HepG2 (cell line): ENCODE measurements around the gene ASXL1. TPM values are rescaled to one million over a fixed set of nuclear protein-coding genes. Genes with fewer than 3 reads are reported as not detected.

Experiments used
- AGO1 ChIP-seq: fragments of 200-400 bp; formaldehyde crosslinking; IDR thresholded peaks from 2 replicates; pipeline ENCODE4 v1.6.1; 2017; ENCODE audit warnings: mild to moderate bottlenecking, low read depth, low read length, moderate library complexity; ENCODE audit not compliant: poor library complexity, severe bottlenecking
- ASH2L ChIP-seq: fragments of 300-600, 200-600 bp; sonication (generic); IDR thresholded peaks from 2 replicates; pipeline ENCODE4 v1.7.0; 2017; ENCODE audit warnings: low read depth, mild to moderate bottlenecking, moderate library complexity, mixed read lengths, low read length; ENCODE audit not compliant: insufficient read length
- BRD4 ChIP-seq: sonication (generic); formaldehyde crosslinking; IDR thresholded peaks from 2 replicates; pipeline ENCODE4 v1.4.0; 2020; ENCODE audit warnings: missing genetic modification reagents
- CAMTA2 ChIP-seq: sonication (generic); formaldehyde crosslinking; IDR thresholded peaks from 2 replicates; pipeline ENCODE4 v1.4.0; 2020; ENCODE audit warnings: mild to moderate bottlenecking, missing genetic modification reagents, borderline replicate concordance
- CBX5 ChIP-seq: sonication (generic); formaldehyde crosslinking; IDR thresholded peaks from 2 replicates; pipeline ENCODE4 v1.4.0; 2020; ENCODE audit warnings: missing genetic modification reagents, borderline replicate concordance
- CEBPB ChIP-seq: IDR thresholded peaks from 2 replicates; pipeline ENCODE4 v1.6.1; 2011; ENCODE audit warnings: low read depth, low read length, improper control_type of control experiment, borderline replicate concordance
- GTF3A ChIP-seq: sonication (generic); formaldehyde crosslinking; conservative IDR thresholded peaks from 2 replicates; pipeline ENCODE4 v1.4.0; 2020; ENCODE audit warnings: mild to moderate bottlenecking, missing genetic modification reagents
- HDAC6 ChIP-seq: fragments of 200-600 bp; sonication (generic); IDR thresholded peaks from 2 replicates; pipeline ENCODE4 v1.7.0; 2017; ENCODE audit warnings: mild to moderate bottlenecking, antibody characterized with exemption, low read length, low read depth
- HNRNPUL1 ChIP-seq: fragments of 200-400 bp; formaldehyde crosslinking; IDR thresholded peaks from 2 replicates; pipeline ENCODE4 v1.6.1; 2017; ENCODE audit warnings: low read depth, mild to moderate bottlenecking, low read length, moderate library complexity
- KDM4B ChIP-seq: sonication (generic); formaldehyde crosslinking; IDR thresholded peaks from 2 replicates; pipeline ENCODE4 v1.4.0; 2020; ENCODE audit warnings: missing genetic modification reagents
- KLF15 ChIP-seq: sonication (generic); formaldehyde crosslinking; IDR thresholded peaks from 2 replicates; pipeline ENCODE4 v1.8.1; 2023; ENCODE audit warnings: borderline replicate concordance, mild to moderate bottlenecking, inconsistent platforms, missing genetic modification reagents, mixed read lengths
- MTA1 ChIP-seq: sonication (generic); formaldehyde crosslinking; IDR thresholded peaks from 2 replicates; pipeline ENCODE4 v1.4.0; 2020; ENCODE audit warnings: missing genetic modification reagents, mild to moderate bottlenecking, borderline replicate concordance
- RELA ChIP-seq: sonication (generic); formaldehyde crosslinking; IDR thresholded peaks from 2 replicates; pipeline ENCODE4 v1.4.0; 2020; ENCODE audit warnings: missing genetic modification reagents
- SALL1 ChIP-seq: sonication (generic); formaldehyde crosslinking; IDR thresholded peaks from 2 replicates; pipeline ENCODE4 v1.8.0; 2022; ENCODE audit warnings: mild to moderate bottlenecking, missing genetic modification reagents
- SETDB1 ChIP-seq: sonication (generic); formaldehyde crosslinking; IDR thresholded peaks from 2 replicates; pipeline ENCODE4 v1.5.1; 2020; ENCODE audit warnings: missing genetic modification reagents, mild to moderate bottlenecking, borderline replicate concordance
- SRSF1 ChIP-seq: fragments of 200-400 bp; formaldehyde crosslinking; optimal IDR thresholded peaks from 2 replicates; pipeline ENCODE3; 2017; ENCODE audit warnings: mild to moderate bottlenecking, low read depth, low read length, moderate library complexity
- TAF1 ChIP-seq: sonication (generic); formaldehyde crosslinking; IDR thresholded peaks from 2 replicates; pipeline ENCODE4 v1.4.0; 2020; ENCODE audit warnings: missing genetic modification reagents
- TBP ChIP-seq: sonication (generic); formaldehyde crosslinking; IDR thresholded peaks from 2 replicates; pipeline ENCODE4 v1.5.0; 2020; ENCODE audit warnings: missing genetic modification reagents
- TMF1 ChIP-seq: sonication (generic); formaldehyde crosslinking; IDR thresholded peaks from 2 replicates; pipeline ENCODE4 v1.8.1; 2022; ENCODE audit warnings: low read depth, missing genetic modification reagents
- ZNF317 ChIP-seq: sonication (generic); formaldehyde crosslinking; IDR thresholded peaks from 2 replicates; pipeline ENCODE4 v1.5.0; 2020; ENCODE audit warnings: mild to moderate bottlenecking, missing genetic modification reagents
- ZNF350 ChIP-seq: sonication (generic); formaldehyde crosslinking; IDR thresholded peaks from 2 replicates; pipeline ENCODE4 v1.4.0; 2020; ENCODE audit warnings: mild to moderate bottlenecking, low read depth, missing genetic modification reagents, borderline replicate concordance
- ZNF589 ChIP-seq: sonication (generic); formaldehyde crosslinking; conservative IDR thresholded peaks from 2 replicates; pipeline ENCODE4 v1.8.0; 2022; ENCODE audit warnings: mild to moderate bottlenecking, moderate library complexity, missing genetic modification reagents
- ZNF768 ChIP-seq: sonication (generic); formaldehyde crosslinking; IDR thresholded peaks from 2 replicates; pipeline ENCODE4 v1.4.0; 2020; ENCODE audit warnings: missing genetic modification reagents
- ZNF782 ChIP-seq: sonication (generic); formaldehyde crosslinking; IDR thresholded peaks from 2 replicates; pipeline ENCODE4 v1.4.0; 2020; ENCODE audit warnings: missing genetic modification reagents, mild to moderate bottlenecking, borderline replicate concordance
- polyA plus RNA-seq, 8 experiments: library from polyadenylated mRNA; depleted of rRNA in 3 of 8; stranded (reverse) in 7 of 8; unstranded in 1 of 8; fragments of >200 nt; fragmentation: Illumina TruSeq in 4 of 8; extraction: Trizol in 4 of 8; gene quantifications; 2 replicates each; pipeline versions ENCODE4 v1.2.1 to v1.2.3, GENCODE V29; 2011 to 2016; ENCODE audit warnings: low read depth in 4 of 8, missing spikeins in 1 of 8, mixed read lengths in 1 of 8; ENCODE audit not compliant: insufficient read depth in 1 of 8
- total RNA-seq, 5 experiments: library from RNA; depleted of rRNA; stranded (reverse); fragments of >200 nt; fragmentation: Illumina TruSeq; extraction: Trizol; gene quantifications; 2 replicates each; pipeline ENCODE4 v1.2.3, GENCODE V29; 2016; ENCODE audit warnings: low read depth in 1 of 5
- TF ChIP-seq, protein P1 (sequence below): sonication (generic); formaldehyde crosslinking; IDR thresholded peaks from 2 replicates; pipeline ENCODE4 v1.4.0; 2020; ENCODE audit warnings: missing genetic modification reagents, borderline replicate concordance
- TF ChIP-seq, protein P2 (sequence below): IDR thresholded peaks from 2 replicates; pipeline ENCODE4 v1.6.1; 2016; ENCODE audit warnings: mild to moderate bottlenecking, missing biosample characterization, missing genetic modification reagents
- TF ChIP-seq, protein P3 (sequence below): sonication (generic); formaldehyde crosslinking; IDR thresholded peaks from 2 replicates; pipeline ENCODE4 v1.5.1; 2020; ENCODE audit warnings: mild to moderate bottlenecking, missing genetic modification reagents

The ASXL1 gene
- total and polyA plus RNA-seq, 2 of the 13 experiments (the other 11 are each of a cell fraction or from before 2014, with no cell fraction given): 62.1 to 74.8 TPM

DNA sequence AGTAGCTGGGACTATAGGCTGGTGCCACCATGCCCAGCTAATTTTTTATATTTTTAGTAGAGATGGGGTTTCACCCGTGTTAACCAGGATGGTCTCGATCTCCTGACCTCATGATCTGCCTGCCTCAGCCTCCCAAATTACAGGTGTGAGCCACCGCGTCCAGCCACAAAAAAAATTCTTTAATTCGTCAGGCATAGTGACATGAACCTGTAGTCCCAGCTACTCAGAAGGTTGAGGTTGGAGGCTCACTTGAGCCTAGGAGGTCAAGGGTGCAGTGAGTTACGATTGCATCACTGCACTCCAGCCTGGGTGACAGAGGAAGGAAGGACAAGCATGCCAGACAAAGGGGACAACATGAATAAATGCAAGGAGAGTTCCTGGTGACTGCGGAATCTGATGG lies 19.5 kb upstream of the ASXL1 start (continued):
- TF ChIP-seq, protein P1, sequence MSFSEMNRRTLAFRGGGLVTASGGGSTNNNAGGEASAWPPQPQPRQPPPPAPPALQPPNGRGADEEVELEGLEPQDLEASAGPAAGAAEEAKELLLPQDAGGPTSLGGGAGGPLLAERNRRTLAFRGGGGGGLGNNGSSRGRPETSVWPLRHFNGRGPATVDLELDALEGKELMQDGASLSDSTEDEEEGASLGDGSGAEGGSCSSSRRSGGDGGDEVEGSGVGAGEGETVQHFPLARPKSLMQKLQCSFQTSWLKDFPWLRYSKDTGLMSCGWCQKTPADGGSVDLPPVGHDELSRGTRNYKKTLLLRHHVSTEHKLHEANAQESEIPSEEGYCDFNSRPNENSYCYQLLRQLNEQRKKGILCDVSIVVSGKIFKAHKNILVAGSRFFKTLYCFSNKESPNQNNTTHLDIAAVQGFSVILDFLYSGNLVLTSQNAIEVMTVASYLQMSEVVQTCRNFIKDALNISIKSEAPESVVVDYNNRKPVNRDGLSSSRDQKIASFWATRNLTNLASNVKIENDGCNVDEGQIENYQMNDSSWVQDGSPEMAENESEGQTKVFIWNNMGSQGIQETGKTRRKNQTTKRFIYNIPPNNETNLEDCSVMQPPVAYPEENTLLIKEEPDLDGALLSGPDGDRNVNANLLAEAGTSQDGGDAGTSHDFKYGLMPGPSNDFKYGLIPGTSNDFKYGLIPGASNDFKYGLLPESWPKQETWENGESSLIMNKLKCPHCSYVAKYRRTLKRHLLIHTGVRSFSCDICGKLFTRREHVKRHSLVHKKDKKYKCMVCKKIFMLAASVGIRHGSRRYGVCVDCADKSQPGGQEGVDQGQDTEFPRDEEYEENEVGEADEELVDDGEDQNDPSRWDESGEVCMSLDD (CRISPR knock-in tag): no peak
- TF ChIP-seq SETDB1 (no peak), TMF1 (no peak), CAMTA2 (no peak), BRD4 (CRISPR knock-in tag) (0 out of 2 replicates have a peak, but pooled peaks have one; percentile 25), AGO1 (no peak), GTF3A (no peak), RELA (CRISPR knock-in tag) (no peak), ZNF350 (CRISPR knock-in tag) (peak; percentile 31; the same call in 1 of the 2 replicates), ZNF782 (no peak), CEBPB (peak; percentile 97), KLF15 (CRISPR knock-in tag) (no peak), MTA1 (CRISPR knock-in tag) (no peak), ZNF768 (CRISPR knock-in tag) (no peak), ZNF589 (CRISPR knock-in tag) (no peak), KDM4B (CRISPR knock-in tag) (no peak), TAF1 (CRISPR knock-in tag) (no peak), SRSF1 (no peak), HNRNPUL1 (no peak), CBX5 (CRISPR knock-in tag) (peak; percentile 55; the same call in 1 of the 2 replicates), TBP (CRISPR knock-in tag) (no peak), SALL1 (CRISPR knock-in tag) (peak; percentile 82), ASH2L (no peak), ZNF317 (CRISPR knock-in tag) (no peak), HDAC6 (no peak)
- TF ChIP-seq, protein P2, sequence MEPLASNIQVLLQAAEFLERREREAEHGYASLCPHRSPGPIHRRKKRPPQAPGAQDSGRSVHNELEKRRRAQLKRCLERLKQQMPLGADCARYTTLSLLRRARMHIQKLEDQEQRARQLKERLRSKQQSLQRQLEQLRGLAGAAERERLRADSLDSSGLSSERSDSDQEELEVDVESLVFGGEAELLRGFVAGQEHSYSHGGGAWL: no peak
- TF ChIP-seq, protein P3, sequence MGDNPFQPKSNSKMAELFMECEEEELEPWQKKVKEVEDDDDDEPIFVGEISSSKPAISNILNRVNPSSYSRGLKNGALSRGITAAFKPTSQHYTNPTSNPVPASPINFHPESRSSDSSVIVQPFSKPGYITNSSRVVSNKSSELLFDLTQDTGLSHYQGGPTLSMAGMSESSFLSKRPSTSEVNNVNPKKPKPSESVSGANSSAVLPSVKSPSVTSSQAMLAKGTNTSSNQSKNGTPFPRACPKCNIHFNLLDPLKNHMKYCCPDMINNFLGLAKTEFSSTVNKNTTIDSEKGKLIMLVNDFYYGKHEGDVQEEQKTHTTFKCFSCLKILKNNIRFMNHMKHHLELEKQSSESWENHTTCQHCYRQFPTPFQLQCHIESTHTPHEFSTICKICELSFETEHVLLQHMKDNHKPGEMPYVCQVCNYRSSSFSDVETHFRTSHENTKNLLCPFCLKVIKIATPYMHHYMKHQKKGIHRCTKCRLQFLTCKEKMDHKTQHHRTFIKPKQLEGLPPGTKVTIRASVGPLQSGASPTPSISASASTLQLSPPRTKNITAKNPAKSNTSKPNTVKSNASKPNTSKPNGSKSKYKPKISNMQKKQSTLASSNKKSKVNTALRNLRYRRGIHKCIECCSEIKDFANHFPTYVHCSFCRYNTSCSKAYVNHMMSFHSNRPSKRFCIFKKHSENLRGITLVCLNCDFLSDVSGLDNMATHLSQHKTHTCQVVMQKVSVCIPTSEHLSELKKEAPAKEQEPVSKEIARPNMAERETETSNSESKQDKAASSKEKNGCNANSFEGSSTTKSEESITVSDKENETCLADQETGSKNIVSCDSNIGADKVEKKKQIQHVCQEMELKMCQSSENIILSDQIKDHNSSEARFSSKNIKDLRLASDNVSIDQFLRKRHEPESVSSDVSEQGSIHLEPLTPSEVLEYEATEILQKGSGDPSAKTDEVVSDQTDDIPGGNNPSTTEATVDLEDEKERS: no peak
